Measurements from ENCODE around the gene IZUMO4. TPM values are rescaled to one million over a fixed set of nuclear protein-coding genes. Genes with fewer than 3 reads are reported as not detected.

IZUMO4 gene
- polyA plus RNA-seq, 1 donor from 2014 or later = 39.3 TPM

- Histone ChIP-seq H3K4me3 (ENCODE audit: low read length) (no peak overlapping the region), H3K79me2 (replicated peaks; ENCODE audit: insufficient read depth, low read length) (no peaks in the 10 kb centered on the region), H3F3A (ENCODE audit: insufficient read depth, low read length, poor library complexity, severe bottlenecking) (no peaks in the 10 kb centered on the region), H3K27me3 (ENCODE audit: insufficient read depth, low read depth, low read length) (no peaks in the 10 kb centered on the region), H3K27ac (ENCODE audit: low read length) (no peak overlapping the region), H2AFZ (ENCODE audit: low read depth, low read length) (no peak overlapping the region), H3K4me2 (ENCODE audit: low read length) (no peak overlapping the region), H3K9me3 (ENCODE audit: low read length) (no peaks in the 10 kb centered on the region), H4K20me1 (ENCODE audit: insufficient read depth) (no peaks in the 10 kb centered on the region), H3K9ac (ENCODE audit: low read length) (no peak overlapping the region), H3K36me3 (ENCODE audit: insufficient read depth, low read length) (no peaks in the 10 kb centered on the region), H3K9me2 (ENCODE audit: insufficient read depth, low read length) (no peaks in the 10 kb centered on the region)
- TF ChIP-seq SMC3 (conservative IDR thresholded peaks at IDR 0.05; ENCODE audit: poor library complexity) (no peak), MXI1 (conservative IDR thresholded peaks at IDR 0.05; ENCODE audit: poor library complexity, severe bottlenecking) (no peak), TAF1 (IDR thresholded peaks at IDR 0.05; ENCODE audit: low read depth) (no peak), EP300 (conservative IDR thresholded peaks at IDR 0.05; ENCODE audit: poor library complexity, severe bottlenecking) (no peak), EZH2 (IDR thresholded peaks at IDR 0.05; ENCODE audit: borderline replicate concordance, insufficient read depth, low read length, poor library complexity, severe bottlenecking) (no peak), RAD21 (conservative IDR thresholded peaks at IDR 0.05) (no peak), REST (IDR thresholded peaks at IDR 0.05; ENCODE audit: borderline replicate concordance) (no peak), POLR2AphosphoS5 (IDR thresholded peaks at IDR 0.05) (no peak), CTCF (IDR thresholded peaks at IDR 0.05; ENCODE audit: poor library complexity, severe bottlenecking) (no peak)
Observed at GRCh38 chr19:2076526-2076944, 20.2 kb upstream of the IZUMO4 start.

GRCh38 chr19:2077398-2077797, 19.3 kb upstream of the IZUMO4 start:
- H3K9me3 ChIP-seq (ENCODE audit: low read length) = no peaks in the 10 kb centered on the region

More at GRCh38 chr19:2077398-2077797, 19.3 kb upstream of the IZUMO4 start:
- Histone ChIP-seq H3K36me3 (ENCODE audit: insufficient read depth, low read length) (no peaks in the 10 kb centered on the region), H3K9me2 (ENCODE audit: insufficient read depth, low read length) (no peaks in the 10 kb centered on the region), H3F3A (ENCODE audit: insufficient read depth, low read length, poor library complexity, severe bottlenecking) (no peaks in the 10 kb centered on the region), H3K4me2 (ENCODE audit: low read length) (no peak overlapping the region), H3K9ac (ENCODE audit: low read length) (no peak overlapping the region), H3K27ac (ENCODE audit: low read length) (no peak overlapping the region), H3K79me2 (replicated peaks; ENCODE audit: insufficient read depth, low read length) (no peaks in the 10 kb centered on the region), H3K4me3 (ENCODE audit: low read length) (no peak overlapping the region), H4K20me1 (ENCODE audit: insufficient read depth) (no peaks in the 10 kb centered on the region), H2AFZ (ENCODE audit: low read depth, low read length) (no peak overlapping the region), H3K27me3 (ENCODE audit: insufficient read depth, low read depth, low read length) (no peaks in the 10 kb centered on the region)
- TF ChIP-seq RAD21 (conservative IDR thresholded peaks at IDR 0.05) (no peak), POLR2AphosphoS5 (IDR thresholded peaks at IDR 0.05) (no peak), CTCF (IDR thresholded peaks at IDR 0.05; ENCODE audit: poor library complexity, severe bottlenecking) (no peak), REST (IDR thresholded peaks at IDR 0.05; ENCODE audit: borderline replicate concordance) (no peak), MXI1 (conservative IDR thresholded peaks at IDR 0.05; ENCODE audit: poor library complexity, severe bottlenecking) (no peak), EP300 (conservative IDR thresholded peaks at IDR 0.05; ENCODE audit: poor library complexity, severe bottlenecking) (no peak), SMC3 (conservative IDR thresholded peaks at IDR 0.05; ENCODE audit: poor library complexity) (no peak), EZH2 (IDR thresholded peaks at IDR 0.05; ENCODE audit: borderline replicate concordance, insufficient read depth, low read length, poor library complexity, severe bottlenecking) (no peak), TAF1 (IDR thresholded peaks at IDR 0.05; ENCODE audit: low read depth) (no peak)
